AG09309 (cell line): ENCODE measurements around the gene FXYD4.

Source experiments
- DNase-seq: peaks from one replicate; pipeline ENCODE4 v3.0.0-alpha.2; 2010; ENCODE audit warnings: low read depth
- H3K4me3 ChIP-seq: 2 replicates; pipeline ENCODE4 v1.5.1; 2011; ENCODE audit warnings: mild to moderate bottlenecking, low read depth, low read length, moderate library complexity; ENCODE audit not compliant: control insufficient read depth
- CTCF ChIP-seq: IDR thresholded peaks from 2 replicates; pipeline ENCODE4 v1.5.1; 2011; ENCODE audit warnings: mild to moderate bottlenecking, low read depth, low read length, inconsistent platforms; ENCODE audit not compliant: insufficient read depth, control insufficient read depth; ENCODE audit errors: missing control alignments

FXYD4 gene

GRCh38 chr10:43384252-43385221 is 13.1 kb downstream of the FXYD4 start:
- TF ChIP-seq CTCF, result no peak
- DNase-seq, result no peak
- no peak overlapping the region for H3K4me3 ChIP-seq

- TF ChIP-seq CTCF, result no peak
- DNase-seq, result no peak
- no peak overlapping the region for H3K4me3 ChIP-seq
Measured at GRCh38 chr10:43385412-43386004, 14.1 kb downstream of the FXYD4 start.

- DNase-seq, result no peak
- H3K4me3 ChIP-seq, result no peak overlapping the region
- TF ChIP-seq CTCF, result no peak
Measured at GRCh38 chr10:43386549-43386948, 15.1 kb downstream of the FXYD4 start.

GRCh38 chr10:43386981-43387677 is 15.7 kb downstream of the FXYD4 start:
- no peak overlapping the region for H3K4me3 ChIP-seq
- DNase-seq, result no peak
- no peak for TF ChIP-seq CTCF

- no peak for TF ChIP-seq CTCF
- H3K4me3 ChIP-seq, result no peak overlapping the region
- DNase-seq, result no peak
Measured at GRCh38 chr10:43387678-43388032, 16.2 kb downstream of the FXYD4 start.

GRCh38 chr10:43389867-43390266 is 18.4 kb downstream of the FXYD4 start:
- no peak for DNase-seq
- no peak for TF ChIP-seq CTCF
- H3K4me3 ChIP-seq, result no peak overlapping the region
